DMS 273 (cell line): ENCODE measurements around the gene IKZF1.
A peak's percentile ranks its signal among the peaks of the same experiment; 100 is the strongest.

ENCODE experiments used
- DNase-seq: peaks from one replicate; lab custom pipeline; 2025; ENCODE audit not compliant: unreplicated experiment; lab: John Stamatoyannopoulos, UW

IKZF1 gene

DNA sequence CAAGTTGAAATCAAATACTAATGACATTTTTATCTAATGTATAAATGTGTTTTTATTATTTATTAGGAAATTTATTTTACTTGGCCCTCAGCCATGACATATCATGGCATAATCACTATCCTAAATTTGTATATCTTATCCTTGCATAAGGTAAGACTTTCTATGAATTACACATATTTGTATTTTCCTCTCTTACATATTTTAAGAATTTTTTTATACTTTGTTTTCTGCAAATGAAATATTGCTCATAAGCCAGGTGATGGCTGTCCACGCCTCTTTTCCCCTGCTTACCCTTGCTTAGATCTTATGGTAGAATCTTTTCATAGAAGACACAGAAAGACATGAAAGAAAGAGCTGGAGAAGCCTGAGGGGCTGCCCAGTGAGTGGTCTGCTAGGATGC lies 48.2 kb downstream of the IKZF1 start:
- DNase-seq: no peak

DNA sequence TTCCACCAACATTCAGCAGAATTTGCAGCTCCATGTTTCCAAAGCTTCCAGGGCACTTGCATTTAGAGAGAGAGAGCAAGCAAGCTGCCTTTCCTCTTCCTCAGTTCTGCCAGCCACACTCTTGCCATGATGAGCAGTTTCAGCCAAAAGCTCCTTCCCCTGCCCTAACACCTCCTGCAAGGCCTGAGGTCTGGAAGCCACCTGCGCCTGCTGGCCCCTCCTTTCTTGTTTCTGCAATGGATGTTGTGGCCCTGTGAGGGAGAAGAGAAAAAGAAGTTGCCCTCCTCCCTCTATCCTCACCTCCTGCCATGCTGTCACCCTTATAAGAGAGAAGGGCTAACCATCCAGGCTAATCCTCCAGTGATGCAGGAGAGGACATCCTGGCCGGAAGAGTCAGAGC lies 48.7 kb downstream of the IKZF1 start:
- DNase-seq: no peak

DNA sequence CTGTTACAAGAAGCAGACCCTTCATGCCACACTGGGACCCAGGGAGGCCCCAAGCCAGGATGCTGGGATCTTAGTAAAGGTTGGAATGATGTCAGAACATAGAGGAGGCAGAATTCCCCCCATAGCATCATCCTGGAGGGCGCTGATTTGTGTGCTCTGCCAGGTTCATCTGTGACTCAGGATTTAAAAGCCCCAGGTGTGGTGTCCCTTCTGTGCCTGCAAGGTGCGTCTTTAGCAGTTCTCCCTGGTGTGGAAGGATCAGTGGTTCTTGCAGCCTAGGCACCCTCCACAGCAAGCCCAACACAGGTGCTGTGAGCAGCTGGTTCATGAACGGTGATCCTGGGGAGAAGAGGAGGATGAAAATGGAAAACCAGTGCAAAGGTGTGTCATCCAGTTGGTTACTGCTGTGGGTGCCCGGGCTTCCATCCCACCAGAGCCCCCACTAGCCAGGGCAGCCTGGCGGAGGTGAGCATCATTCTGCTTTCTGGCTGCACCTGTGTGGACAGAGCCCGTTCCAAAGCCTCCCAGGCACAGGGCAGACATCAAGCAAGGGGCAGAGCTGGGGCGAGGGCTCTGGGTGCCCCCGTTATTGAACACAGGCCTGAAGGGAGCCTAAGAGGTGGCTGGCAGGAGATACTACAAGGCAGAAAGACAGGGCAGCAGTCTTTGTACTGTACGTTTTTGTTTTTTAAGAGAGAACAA lies 49.5 kb downstream of the IKZF1 start:
- DNase-seq: no peak

DNA sequence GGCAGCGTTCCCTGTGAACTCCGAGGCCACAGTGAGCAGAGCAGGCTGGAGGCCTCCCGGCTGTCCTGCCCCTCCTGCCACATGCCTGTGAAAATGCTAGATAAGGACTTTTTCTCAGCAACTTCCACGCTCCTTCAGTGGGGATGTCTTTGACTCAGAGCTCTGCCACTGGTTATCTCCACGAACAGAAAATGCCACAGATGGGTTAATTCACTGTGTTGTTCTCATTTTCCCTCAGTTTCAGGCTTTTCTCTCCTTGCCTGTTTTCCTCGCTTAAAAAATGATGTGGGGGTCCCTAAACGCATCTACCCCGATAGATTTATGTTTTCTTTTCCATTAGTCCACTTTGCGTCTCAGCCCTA lies 51.3 kb downstream of the IKZF1 start:
- no peak for DNase-seq

DNA sequence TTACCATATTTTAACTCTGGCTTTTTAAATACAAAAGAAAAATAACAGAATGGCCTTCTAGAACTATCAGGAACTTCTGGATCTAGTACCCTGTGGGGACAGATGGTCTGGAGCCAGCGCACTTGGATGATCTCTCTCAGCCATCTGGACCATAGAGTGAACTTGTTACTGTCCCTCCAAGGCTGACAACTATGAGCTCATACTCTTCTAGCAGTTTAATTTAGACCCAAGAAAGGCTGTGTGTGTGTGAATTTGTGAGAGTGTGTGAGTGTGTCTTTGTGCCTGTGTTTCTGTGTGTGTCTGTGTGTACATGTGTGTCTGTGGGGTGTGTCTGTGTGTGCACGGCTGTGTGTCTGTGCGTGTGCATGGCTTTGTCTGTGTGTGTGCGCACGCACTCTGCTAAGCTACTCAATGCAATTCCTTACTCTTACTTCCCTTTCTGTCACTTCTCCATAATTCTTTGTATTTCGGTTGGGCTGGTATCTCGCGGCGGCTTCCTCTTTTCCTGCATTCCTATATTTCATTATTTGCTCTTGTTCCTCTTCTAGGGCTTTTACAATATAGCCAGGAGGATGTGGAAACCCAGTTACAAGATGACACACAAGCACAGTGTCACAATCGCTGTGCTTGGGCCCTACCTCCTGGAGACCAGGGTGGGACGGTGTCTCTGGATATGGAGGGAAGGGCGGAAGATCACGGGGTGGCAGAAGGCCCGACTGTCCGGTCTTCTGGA lies 51.9 kb downstream of the IKZF1 start:
- DNase-seq: peak; percentile 85

DNA sequence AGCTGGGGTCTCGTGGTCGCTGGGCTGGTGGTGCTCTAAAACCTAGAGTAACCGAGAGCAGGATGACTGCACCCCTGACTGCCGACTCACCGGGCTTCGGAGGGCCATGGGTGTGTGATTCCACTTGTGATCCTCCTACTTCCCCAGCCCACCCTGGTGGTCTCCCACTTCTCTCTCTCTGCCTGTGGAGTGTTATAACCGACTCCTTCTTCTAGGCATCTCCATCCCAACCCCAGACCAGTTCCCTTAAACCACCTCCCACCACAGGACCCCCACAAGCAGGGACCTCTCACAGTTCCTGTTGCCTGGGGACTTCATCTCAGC lies 52.4 kb downstream of the IKZF1 start:
- no peak for DNase-seq

DNA sequence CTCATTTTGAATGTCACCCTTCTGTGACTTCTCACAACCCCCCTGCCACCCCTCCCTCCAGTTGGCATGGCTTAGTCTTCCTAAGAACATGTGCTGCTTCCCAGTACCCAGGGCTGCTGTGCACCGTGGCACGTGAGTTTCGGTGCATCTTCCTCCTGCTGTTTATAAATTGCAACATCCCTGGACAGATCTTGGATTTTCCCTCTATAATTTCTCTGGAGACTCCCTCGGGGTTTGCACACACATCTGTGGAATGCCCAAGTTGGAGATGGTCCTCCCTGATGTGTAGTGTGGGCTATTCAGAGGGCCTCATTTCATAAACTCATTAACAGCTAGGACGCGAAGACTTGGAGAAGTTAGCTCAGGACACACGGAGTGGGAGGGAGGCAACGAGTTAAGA lies 52.9 kb downstream of the IKZF1 start:
- DNase-seq: no peak

DNA sequence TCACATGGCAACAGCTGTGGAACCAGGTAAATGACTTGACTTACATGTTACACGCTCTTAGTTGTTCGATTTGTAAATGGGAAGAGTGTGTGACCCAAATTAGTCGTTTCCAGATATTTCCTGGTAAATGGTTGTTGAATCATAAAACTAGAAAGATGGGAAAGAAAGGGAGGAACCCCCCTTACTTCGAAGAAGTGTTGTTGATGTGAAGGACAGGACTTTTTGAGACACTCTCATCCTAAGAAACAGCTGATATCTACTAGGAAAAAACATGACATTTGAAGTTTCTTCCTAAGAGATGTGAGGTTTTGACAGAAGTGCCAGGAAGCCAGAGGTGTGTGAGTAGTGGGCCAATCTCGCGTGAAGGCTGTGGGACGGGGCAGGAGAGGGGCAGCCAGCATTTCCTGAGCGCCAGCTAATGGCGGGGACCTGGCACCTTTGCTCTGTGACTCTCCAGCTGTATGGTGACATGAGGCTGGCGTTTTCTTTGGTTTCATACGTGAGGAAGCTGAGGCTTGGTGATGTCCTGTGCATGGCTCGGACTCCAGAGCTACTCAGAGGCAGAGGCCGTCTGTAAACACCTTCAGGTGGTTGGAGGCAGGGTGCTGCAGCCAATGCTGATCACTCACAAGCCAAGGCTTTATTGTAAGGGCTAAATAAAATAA lies 53.7 kb downstream of the IKZF1 start:
- DNase-seq: no peak

DNA sequence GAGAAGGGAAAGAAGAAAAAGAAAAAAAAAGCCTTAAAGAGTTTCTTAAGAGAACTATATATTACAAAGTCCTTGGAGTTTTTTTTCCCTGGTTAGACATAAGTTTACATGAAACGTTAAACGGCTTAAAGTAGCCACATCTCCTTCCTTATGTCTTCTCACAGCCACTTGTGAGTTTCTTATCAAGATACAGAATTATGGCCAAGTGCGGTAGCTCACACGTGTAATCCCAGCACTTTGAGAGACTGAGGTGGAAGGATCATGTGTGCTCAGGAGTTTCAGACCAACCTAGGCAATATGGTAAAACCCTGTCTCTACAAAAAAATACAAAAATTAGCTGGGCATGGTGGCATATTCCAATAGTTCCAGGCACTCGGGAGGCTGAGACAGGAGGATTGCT lies 54.3 kb downstream of the IKZF1 start:
- DNase-seq: no peak

DNA sequence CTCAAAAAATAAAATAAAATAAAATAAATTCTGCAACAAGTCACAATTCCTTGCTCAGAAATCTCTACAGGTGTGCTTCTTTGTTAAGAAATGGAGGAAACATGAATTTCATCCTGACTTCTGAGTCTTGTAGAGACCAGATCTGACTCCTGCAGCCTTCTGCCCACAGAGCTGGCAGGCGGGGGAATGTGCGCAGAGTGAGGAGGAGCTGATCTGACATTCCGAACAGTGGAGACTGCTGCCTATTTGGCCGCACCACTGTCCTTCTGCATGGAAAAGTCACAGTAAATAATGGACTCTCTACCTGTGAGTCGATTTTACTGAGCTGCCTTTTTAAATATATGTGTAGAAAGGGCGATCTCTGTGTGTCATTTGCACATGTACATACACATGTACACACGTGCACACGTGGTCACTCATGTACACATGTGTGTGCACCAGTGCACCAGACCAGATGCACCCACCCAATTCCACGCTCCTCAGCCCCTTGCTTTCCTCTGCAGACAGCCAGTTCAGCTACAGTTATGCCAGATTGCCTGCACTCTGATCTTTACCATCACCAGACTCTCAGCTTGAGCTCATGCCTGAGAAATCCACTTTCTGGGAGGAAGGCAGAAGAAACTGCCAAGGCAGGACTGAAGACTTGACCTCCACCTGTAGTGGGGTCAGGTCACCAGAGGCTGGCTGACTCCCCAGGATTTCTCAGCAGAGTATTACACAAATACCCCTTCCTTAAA lies 54.9 kb downstream of the IKZF1 start:
- no peak for DNase-seq

DNA sequence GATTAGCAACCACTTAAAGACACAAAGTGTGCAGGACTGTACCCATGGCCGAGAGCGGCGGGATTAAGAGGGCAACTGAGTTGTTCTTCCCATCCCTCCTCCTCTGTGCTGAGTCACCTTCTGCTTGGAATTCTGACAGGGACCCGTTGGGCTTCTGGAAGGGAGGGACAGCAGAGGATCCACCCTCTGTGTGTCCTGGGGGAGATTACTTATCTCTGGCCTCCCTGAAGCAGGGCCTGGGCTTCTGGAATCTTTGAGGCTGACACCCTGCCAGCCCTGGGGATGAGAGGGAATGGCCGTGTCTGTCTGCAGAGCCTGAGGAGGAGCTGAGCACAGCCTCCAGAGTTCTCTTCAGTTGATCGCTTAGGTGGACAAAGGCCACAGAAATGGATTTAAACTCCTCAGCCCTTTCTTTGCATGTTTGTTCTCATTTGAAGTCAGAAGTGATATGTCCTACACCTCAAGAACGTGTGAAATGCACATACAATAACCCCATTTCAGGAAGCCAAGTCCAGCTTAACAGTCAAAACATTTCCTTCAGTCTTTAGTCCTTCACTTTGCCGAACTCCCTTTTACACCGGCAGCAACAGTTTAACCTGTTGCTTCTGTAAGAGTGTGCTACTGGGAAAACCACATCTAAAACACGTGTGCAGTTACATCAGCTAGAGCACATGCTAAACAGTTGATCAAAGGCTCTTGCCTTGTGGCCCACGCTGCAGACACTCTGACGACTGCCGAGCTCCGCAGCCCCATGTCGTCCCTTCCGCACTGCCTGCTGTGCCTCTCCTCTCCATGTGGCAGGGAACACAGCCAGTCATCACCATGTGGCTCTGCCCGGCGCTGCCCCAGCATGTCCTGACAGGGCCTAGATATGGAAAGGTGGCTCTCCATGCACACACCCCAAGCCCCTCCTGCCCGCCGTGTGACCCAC lies 55.7 kb downstream of the IKZF1 start:
- DNase-seq: no peak

DNA sequence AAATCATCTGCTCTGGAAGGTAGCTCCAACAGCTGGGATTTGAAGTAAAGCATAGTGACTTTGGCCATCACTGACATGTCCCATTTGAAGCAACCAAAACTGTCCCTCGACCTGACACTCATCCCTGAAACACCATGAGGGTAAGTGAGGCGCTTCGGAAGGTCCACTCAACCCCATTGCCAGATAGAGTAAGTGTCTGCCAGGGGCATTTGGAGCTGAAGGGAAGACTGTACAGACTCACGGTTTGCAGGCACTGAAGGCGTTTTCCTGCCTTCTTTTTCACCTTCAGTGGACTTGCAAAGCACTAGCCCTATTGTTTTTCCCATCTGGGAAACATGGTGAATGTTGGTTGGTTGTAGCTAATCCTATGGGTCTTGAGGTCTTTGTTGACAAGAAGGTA lies 57.6 kb downstream of the IKZF1 start:
- DNase-seq: no peak

DNA sequence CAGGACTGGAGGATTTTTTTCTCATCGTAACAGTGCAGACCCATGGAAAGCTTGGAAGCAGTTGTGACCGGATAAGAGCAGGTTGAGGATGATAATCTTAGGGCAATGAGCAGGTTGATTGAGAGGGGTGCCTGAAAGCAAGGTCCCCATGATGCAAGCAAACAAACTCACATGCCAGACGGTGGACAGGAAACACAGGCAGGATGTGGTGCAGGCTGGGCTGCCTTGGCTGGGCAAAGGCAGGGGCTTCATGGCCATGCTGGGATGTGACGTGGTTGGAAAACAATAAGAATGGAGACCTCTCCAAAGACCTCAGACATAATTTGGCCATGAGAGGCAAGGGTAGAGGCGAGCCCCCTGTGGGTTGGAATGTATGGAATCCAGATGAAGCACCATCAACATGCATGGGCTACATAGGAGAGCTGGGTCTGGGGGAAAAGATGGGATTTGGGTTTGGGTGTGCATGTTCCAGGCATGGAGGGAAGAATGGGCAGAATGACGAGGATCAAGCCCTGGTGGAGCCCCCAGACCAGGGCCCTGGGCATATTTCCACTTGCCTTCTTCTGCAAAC lies 58.3 kb downstream of the IKZF1 start:
- no peak for DNase-seq

DNA sequence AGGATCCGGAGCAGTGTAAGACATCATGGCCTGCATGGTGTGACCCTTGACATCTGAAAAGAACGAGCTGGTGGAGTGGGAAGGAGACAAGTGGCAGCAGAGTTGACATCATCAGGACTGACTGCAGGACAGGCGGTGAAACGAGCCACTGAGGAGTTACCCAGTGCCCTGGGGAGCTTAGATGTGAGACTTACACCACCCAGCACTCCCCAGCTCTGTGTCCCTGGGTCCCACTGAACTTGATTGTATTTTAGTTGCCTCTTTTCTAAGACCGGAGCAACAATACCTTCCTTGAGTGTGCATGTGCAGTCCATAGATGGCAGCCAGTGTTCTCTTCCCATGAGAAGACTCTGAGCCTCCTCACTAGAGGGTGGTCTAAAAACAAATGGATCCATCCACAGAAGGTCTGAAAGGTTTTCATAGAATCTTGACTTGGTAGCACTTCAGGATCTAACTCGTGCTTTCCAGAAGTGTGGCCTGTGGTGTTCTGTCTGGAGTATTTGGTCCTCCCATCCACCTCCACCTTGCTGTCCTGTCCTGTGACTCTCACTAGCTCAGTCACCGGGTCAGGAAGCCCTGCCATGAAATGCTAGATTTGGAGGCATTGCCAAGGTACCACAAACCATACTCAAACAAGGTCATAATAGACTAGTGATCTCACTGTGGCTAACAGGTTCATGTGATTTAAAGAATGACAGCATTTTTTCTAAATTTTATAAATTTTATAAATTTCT lies 59.0 kb downstream of the IKZF1 start:
- no peak for DNase-seq

DNA sequence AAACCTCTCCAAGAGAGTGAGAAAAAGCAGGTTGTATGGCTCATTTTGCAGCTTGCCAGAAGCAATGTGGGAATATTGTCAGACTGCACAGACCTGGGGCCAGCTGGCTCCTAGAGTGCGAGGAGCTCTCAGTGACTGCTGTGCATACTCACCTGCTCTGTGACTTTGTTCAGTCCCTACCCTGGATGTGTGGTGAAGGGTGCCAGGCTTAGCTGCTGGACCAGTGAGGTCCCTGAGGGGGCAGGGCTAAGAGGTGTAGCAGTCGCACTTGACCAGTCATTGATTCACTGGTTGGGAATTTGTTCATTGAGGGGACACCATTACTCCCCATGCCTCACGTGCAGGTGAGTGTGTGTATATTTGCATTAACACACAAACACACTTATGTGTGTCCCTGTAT lies 60.1 kb downstream of the IKZF1 start:
- no peak for DNase-seq

DNA sequence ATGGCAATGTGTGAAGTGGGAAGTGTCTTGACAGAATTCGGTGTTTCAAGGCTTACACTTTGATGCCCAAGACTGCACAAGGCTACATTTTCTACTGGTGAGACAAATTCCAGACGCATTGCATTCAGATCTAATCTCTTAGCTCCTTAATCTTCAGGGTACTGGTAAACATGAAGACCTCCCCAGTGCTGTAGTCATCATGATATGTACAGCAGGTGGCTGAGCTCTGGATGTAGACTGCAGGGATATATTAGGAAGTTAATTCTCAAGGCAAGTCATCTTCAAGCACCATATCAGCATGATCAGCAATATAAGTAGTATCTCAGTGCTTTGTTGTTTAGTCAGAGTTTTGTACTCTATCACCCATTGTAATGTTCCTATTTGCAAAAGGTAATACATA lies 61.8 kb downstream of the IKZF1 start:
- no peak for DNase-seq

DNA sequence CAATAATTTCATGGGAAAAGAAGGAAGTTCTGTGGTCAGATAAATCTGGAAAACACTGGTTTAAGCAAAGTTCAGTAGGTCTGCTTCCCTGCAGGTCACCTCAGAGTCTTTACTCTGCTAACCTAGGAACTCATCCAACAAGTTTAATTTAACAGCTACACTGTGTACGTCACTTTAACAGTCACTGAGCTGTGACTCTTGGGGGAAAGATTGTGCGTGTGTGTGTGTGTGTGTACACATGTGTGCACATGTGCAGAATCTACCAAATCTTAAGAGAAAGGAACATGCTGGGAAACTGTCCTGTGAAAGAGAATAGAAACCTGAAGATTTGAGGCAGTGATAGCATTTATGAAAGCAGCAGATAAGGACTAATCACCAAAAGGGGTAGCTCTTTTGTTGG lies 62.6 kb downstream of the IKZF1 start:
- no peak for DNase-seq

DNA sequence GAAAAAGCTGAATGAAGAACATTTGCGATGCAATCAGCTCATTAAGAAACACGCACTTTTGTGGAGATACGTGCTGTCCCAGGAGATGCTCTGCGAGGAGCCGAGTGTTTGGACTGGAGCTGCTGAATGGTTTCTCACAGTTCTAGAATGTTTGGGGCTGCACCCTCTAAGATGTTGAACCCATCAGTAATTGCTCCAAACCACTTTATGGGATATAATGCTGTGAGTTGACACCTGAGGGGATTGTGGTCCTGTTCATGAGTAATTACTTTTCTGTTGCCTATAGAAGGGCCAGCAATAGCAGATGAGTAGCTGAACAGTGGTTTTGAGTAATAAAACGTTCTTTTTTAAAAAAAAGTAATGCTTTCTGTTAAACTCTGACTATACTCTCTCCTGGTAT lies 63.1 kb downstream of the IKZF1 start:
- no peak for DNase-seq

DNA sequence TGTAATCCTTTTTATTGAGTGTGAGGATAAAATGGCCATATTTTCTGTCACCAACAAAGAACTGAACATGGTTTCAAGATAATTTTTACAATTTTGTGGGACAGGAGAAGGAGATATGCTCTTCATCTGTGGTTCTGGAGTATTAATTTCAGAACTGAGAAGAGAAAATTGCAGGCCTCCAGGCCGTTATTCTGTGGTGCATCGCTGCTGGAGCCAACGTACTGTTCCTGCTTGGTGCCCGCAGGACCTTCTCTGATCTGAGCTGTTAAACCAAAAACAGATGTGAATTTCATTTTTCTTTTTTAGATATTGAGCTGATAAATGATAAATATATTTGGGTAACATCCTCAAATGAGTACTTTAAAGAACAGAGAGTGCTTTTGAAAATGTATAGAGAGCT lies 63.9 kb downstream of the IKZF1 start:
- no peak for DNase-seq
